Right kidney (tissue), 1 donor: ENCODE measurements around the gene KCNK3.

Experiments used
- DNase-seq: peaks from one replicate; pipeline ENCODE4 v3.0.0-alpha.2; 2016

Gene KCNK3

GRCh38 chr2:26711457-26712161, 19.1 kb downstream of the KCNK3 start:
- no peak for DNase-seq

- no peak for DNase-seq
Observed at GRCh38 chr2:26712486-26713465, 20.3 kb downstream of the KCNK3 start.

- no peak for DNase-seq
Observed at GRCh38 chr2:26715528-26716270, 23.2 kb downstream of the KCNK3 start.

- no peak for DNase-seq
Observed at GRCh38 chr2:26716340-26716739, 23.8 kb downstream of the KCNK3 start.

GRCh38 chr2:26716769-26717168, 24.2 kb downstream of the KCNK3 start:
- no peak for DNase-seq

- no peak for DNase-seq
Observed at GRCh38 chr2:26717362-26717761, 24.8 kb downstream of the KCNK3 start.

GRCh38 chr2:26718949-26719686, 26.6 kb downstream of the KCNK3 start:
- no peak for DNase-seq

GRCh38 chr2:26720322-26721114, 28.0 kb downstream of the KCNK3 start:
- DNase-seq, result no peak

GRCh38 chr2:26721115-26722032, 28.9 kb downstream of the KCNK3 start:
- no peak for DNase-seq

GRCh38 chr2:26722328-26722727, 29.8 kb downstream of the KCNK3 start:
- no peak for DNase-seq

- no peak for DNase-seq
Observed at GRCh38 chr2:26722911-26723310, 30.4 kb downstream of the KCNK3 start.

- no peak for DNase-seq
Observed at GRCh38 chr2:26723475-26723874, 31.0 kb downstream of the KCNK3 start.

- no peak for DNase-seq
Observed at GRCh38 chr2:26723991-26724750, 31.6 kb downstream of the KCNK3 start.

GRCh38 chr2:26724784-26725520, 32.4 kb downstream of the KCNK3 start:
- DNase-seq, result no peak

GRCh38 chr2:26725521-26725820, 32.9 kb downstream of the KCNK3 start:
- DNase-seq, result no peak

- DNase-seq, result no peak
Observed at GRCh38 chr2:26726228-26726627, 33.7 kb downstream of the KCNK3 start.

- DNase-seq, result peak; percentile 56
Observed at GRCh38 chr2:26727641-26728561, 35.4 kb downstream of the KCNK3 start.

- DNase-seq, result no peak
Observed at GRCh38 chr2:26729311-26729710, 36.8 kb downstream of the KCNK3 start.
